Omental fat pad (tissue), 4 donors: ENCODE results near the gene HES1. TPM values are rescaled to one million over a fixed set of nuclear protein-coding genes. Genes with fewer than 3 reads are reported as not detected.
"Not testable (repeated sequence)": the region's sequence is repeated elsewhere in the genome, so short reads cannot be mapped to it uniquely, and the experiment has no call there.

Source experiments
- ATAC-seq: fragments of 150-250 bp; one replicate; pipeline ENCODE4 v1.9.1; 2016; ENCODE audit warnings: mild to moderate bottlenecking, moderate library complexity; ENCODE audit not compliant: low FRiP score
- DNase-seq: peaks from one replicate; pipeline ENCODE4 v3.0.0-alpha.2; 2019; ENCODE audit warnings: low spot score
- CTCF ChIP-seq, 3 donors: fragments of 450-650 bp; IDR thresholded peaks; one replicate each; pipeline ENCODE4 v1.5.1; 2016 to 2017; ENCODE audit warnings: antibody characterized with exemption in 3 of 3, mild to moderate bottlenecking in 3 of 3, moderate library complexity in 2 of 3
- total RNA-seq, 4 donors: library from RNA; depleted of rRNA; stranded (reverse); fragments of >200 nt; gene quantifications; one replicate each; pipeline ENCODE4 v1.1.0, GENCODE V29; 2016

The HES1 gene
- total RNA-seq, 4 donors from 2014 or later: 8.3 to 23.9 (median 12.7) TPM

- no peak for DNase-seq
- no peak for ATAC-seq
- TF ChIP-seq CTCF (IDR thresholded peaks at IDR 0.05): no peak
These were observed 9.8 kb downstream of the HES1 start for GRCh38 chr3:194145702-194146101.

GRCh38 chr3:194147679-194148078, 11.7 kb downstream of the HES1 start:
- TF ChIP-seq CTCF (IDR thresholded peaks at IDR 0.05): no peak
- DNase-seq (no peak), ATAC-seq (no peak)

- TF ChIP-seq CTCF (IDR thresholded peaks at IDR 0.05): no peak
- no peak for ATAC-seq
- no peak for DNase-seq
These were observed 12.4 kb downstream of the HES1 start for GRCh38 chr3:194148383-194148782.

- DNase-seq (no peak), ATAC-seq (no peak)
- TF ChIP-seq CTCF (IDR thresholded peaks at IDR 0.05): no peak
These were observed 14.4 kb downstream of the HES1 start for GRCh38 chr3:194150252-194150934.

GRCh38 chr3:194150935-194151302, 15.0 kb downstream of the HES1 start:
- not testable (repeated sequence) for DNase-seq, ATAC-seq

GRCh38 chr3:194154346-194154745, 18.4 kb downstream of the HES1 start:
- ATAC-seq: no peak
- TF ChIP-seq CTCF (IDR thresholded peaks at IDR 0.05): no peak

GRCh38 chr3:194156095-194156494, 20.1 kb downstream of the HES1 start:
- TF ChIP-seq CTCF (IDR thresholded peaks at IDR 0.05): no peak
- ATAC-seq (no peak), DNase-seq (no peak)

More at GRCh38 chr3:194154346-194154745, 18.4 kb downstream of the HES1 start:
- DNase-seq: no peak
